ENCODE results near the gene OR1S2. TPM values are rescaled to one million over a fixed set of nuclear protein-coding genes. Genes with fewer than 3 reads are reported as not detected.

The OR1S2 gene
- total RNA-seq, 1 donor from 2014 or later, result not detected

Other genes starting within 250 kb of the OR1S2 start
- not detected for gene OR9Q1, start 180.3 kb downstream of the OR1S2 start, total RNA-seq
- not detected for gene OR6Q1, start 173.2 kb downstream of the OR1S2 start, total RNA-seq
- gene OR9I1, start 78.6 kb downstream of the OR1S2 start, total RNA-seq, result not detected
- gene OR9Q2, start 15.1 kb downstream of the OR1S2 start, total RNA-seq, result not detected
- not detected for gene OR1S1, start 8.6 kb upstream of the OR1S2 start, total RNA-seq
- not detected for gene OR10Q1, start 24.8 kb upstream of the OR1S2 start, total RNA-seq
- not detected for gene OR10W1, start 64.1 kb upstream of the OR1S2 start, total RNA-seq
- not detected for gene OR5B17, start 154.9 kb upstream of the OR1S2 start, total RNA-seq
- not detected for gene OR5B3, start 202.7 kb upstream of the OR1S2 start, total RNA-seq
- gene OR5B2, start 224.0 kb upstream of the OR1S2 start, total RNA-seq, result not detected
- not detected for gene OR5B12, start 238.1 kb upstream of the OR1S2 start, total RNA-seq